ENCODE measurements around the gene DARS1.

Gene DARS1

DNA sequence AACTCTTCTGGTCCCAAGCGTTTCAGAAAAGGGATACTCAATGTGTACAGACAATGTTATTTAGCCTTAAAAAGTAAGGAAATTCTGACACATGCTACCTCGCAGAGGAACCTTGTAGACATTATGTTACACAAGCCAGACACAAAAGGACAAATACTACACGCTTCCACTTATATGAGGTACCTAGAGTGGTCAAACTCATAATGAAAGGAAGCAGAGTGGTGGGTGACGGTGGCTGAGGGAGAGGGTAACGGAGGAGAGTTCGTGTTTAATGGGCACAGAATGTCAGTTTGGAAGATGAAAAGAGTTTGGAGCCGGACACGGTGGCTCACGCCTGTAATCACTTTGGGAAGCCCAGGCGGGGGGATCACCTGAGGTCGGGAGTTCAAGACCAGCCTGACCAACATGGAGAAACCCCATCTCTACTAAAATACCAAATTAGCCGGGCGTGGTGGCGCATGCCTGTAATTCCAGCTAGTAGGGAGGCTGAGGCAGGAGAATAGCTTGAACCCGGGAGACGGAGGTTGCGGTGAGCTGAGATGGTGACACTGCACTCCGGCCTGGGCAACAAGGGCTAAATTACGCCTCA lies 110.6 kb downstream of the DARS1 start:
- DNase-seq, result no peak

DNA sequence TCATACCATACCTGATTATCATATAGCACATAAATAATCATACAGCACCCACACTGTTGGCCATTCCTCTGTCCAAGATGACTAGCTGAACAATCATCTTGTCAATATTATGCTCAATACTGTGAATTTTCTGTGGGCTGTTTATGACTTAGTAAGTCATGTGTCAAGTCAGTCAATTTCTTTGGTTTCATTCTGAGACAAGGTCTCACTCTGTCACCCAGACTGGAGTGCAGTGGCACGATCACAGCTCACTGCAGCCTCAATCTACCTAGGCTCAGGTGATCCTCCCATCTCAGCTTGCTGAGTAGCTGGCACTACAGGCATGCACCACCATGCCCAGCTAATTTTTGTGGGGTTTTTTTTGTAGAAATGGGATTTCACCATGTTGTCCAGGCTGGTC lies 114.9 kb downstream of the DARS1 start:
- DNase-seq, result no peak

DNA sequence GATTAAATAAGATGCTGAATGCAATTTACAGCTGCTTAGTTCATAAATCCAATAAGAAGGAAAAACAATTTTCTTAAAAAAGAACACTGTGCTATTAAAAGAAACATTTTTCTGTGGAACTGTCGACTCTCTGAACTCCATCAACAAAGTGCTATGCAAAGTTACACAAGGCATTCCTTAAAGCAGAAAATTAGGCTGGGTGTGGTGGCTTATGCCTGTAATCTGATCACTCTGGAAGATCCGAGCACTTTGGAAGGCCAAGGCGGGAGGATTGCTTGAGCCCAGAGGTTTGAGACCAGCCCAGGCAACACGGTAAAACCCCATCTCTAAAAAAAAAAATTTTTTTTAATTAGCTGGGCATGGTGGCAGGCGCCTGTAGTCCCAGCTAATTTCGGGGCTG lies 122.2 kb downstream of the DARS1 start:
- DNase-seq, result no peak

DNA sequence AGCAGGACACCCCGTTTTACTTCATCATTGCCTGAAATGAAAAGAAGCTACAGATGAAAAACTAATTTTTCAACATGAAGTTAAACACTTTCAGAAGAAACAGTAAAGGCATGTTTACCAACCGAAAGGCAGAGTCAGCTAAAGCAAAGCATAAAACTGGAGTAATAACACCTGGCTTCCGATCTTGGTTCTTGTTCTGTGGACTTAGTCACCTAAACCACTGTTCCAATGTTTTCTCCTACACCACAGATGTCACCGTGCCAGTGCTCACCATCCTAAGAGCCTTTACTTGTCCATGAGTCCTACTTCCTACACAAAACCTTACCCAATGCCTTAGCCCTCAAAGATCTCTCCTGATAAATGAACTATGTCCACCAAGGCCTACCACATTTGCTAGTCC lies 122.7 kb downstream of the DARS1 start:
- no peak for DNase-seq
